Hematopoietic multipotent progenitor cell treated with erythropoietin and hydrocortisone succinate and interleukin-3 and kit ligand, for 17 days (in vitro differentiated cells): Measurements from ENCODE around the gene SLK.

Experiments used
- DNase-seq: peaks from one replicate; pipeline ENCODE4 v3.0.0-alpha.2; 2015; ENCODE audit warnings: low spot score

Gene SLK

DNA sequence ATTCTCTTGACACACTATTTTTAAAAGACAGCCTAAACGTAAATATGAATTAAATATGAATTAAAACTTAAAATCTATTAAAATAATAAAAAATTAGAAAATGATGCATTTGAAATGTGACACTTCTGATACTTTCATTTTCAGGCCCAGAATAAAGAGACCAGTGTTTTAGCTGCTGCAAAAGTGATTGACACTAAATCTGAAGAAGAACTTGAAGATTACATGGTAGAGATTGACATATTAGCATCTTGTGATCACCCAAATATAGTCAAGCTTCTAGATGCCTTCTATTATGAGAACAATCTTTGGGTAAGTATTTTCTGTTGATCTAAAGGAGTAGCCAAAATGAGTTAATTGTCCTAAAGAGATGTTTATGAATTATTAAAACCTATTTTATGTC lies 23.6 kb downstream of the SLK start:
- DNase-seq, result no peak

DNA sequence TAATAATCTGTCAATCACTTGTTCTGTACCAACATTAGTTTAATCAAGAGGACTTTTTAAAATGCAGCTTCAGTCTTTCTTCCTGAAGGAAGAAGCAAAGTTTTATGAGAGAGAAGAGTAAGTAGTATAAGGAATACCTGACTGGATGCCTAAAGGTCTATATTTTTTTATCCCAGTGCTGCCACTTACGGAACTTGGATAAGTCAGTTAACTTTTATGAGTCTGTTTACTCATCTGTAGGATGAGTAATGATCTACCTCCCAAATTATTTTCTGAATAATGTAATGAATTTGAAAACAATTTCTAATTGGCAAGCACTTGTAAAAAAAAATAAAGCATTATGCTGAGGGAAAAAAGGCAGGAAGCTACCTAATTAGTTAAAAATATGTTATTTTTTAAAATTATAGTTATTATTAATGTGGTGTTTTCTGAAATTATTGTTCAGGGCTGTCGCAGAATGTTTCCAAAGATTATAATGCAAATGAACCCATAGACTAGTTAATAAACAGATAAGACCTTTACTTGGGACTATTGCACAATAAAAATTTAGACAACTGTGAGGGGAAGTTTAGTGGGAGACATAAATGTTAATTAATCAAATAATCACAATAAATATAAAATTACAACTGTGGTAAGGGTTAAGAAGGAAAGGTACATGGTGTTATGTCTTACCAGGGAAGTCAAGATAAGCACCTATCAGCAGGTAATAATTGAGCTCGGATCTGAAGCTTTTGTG lies 24.6 kb downstream of the SLK start:
- DNase-seq, result no peak

DNA sequence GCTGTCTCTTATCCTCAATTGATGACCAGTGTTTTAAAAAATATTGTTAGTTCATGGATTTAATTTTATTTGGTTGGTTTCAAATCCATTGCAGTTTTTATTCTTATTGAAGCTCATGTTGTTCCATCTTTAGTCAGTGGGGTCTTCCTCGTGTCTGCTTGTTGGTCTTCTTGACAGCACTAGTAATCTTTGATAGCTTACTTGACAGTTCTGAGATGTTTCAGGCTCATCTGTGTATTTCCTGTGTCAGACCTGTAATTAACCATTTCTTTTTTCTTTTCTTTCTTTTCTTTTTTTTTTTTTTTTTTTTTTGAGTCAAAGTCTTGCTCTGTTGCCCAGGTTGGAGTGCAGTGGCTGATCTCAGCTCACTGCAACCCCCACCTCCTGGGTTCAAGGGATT lies 28.2 kb downstream of the SLK start:
- no peak for DNase-seq

DNA sequence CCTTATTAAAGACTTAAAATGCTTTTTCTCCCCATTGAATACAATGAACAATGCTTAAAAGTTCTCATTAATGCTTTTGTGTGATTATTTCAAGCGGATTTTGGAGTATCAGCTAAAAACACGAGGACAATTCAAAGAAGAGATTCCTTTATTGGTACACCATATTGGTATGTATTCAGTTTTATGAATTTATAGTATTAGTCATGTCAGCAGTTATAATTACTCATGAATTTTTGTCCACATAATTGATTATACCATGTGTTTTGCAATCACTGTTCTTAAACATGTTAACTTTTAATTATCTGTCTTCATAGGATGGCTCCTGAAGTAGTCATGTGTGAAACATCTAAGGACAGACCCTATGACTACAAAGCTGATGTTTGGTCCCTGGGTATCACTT lies 31.9 kb downstream of the SLK start:
- DNase-seq, result no peak

- no peak for DNase-seq
Measured at GRCh38 chr10:104002911-104003310, 36.0 kb downstream of the SLK start.

DNA sequence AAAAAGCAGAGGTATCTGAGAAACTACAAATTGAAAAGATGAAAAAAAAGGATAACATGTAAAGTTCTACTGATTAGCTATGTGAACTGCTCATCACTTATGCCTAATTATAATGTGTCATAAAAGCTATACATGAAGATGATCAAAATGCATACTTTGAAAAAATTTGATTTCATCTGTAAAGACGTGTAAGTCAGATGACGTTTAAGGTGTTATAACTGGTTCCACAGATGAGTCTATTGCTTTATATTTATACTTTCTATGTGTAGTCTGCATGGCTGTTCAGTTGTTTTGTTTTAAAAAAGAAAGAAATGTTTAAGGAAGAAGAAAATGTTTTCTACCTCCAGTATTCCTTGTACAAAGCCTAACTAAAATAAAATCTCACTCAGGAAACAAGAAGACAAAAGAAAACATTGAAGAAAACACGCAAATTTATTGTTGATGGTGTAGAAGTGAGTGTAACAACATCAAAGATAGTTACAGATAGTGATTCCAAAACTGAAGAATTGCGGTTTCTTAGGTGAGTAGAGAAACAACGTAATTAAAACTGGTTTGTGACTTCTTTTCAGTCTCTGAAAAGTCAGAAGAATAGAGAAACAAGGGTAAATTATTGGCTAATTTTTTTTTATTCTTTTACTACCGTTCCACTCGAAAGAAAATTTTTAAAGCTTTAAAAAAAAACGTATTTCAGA lies 38.4 kb downstream of the SLK start:
- DNase-seq, result no peak

- no peak for DNase-seq
Measured at GRCh38 chr10:104011904-104012303, 45.0 kb downstream of the SLK start.

DNA sequence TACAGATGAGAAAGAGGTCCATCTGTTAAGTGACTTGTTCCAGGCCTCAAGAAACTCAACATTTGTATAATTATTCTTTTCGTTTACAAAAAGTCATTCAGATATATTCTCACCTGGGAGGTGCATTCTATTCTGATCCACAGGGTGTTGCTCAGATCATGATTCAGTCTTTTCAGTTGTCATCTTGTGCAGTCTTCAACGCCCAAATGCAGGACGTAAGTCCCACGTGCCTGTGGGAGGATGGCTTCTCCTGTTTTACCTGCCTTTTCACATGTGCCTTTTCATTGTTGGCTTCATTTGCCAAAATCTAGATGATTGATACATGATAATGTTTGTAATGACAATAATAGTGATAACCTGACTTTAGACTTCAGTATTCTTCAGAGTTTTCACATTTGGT lies 46.5 kb downstream of the SLK start:
- DNase-seq, result no peak

DNA sequence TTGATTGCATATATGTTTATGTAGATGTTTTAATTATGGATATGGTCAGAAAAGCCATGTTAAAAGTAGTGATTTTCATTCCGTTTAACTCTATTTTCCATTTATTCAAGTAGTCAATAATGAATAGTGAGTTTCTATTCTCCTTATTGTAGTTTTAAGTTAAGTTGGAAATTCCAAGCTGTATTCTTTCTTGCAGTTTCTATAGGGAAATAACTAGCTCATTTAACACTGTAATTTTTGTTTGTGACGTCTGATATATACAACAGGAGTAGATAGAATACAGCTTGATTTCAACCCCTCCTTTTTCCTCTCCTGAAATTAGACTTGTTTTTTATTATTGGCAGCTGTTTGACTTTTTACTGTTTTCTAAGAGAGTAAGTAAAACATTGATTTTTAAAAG lies 47.2 kb downstream of the SLK start:
- DNase-seq, result no peak

DNA sequence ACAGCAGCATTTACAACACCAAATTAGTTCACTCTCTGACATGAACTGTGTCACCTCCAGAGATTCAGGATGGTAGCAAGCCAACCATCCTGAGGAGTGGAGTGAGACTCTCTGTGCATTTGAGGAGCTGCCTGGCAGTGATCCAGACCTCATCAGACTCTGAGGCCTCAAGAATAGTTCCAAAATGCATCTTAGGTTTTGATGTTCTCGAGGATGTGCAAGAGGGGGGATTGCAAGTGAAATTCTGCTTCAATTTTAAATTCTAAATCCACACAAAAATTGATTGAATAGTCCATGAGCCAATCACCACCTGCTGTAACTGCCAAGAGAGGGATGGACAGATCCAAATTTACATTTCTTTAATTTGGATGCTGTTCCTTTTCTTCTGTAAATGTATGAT lies 49.7 kb downstream of the SLK start:
- no peak for DNase-seq

- no peak for DNase-seq
Measured at GRCh38 chr10:104018471-104018870, 51.5 kb downstream of the SLK start.

DNA sequence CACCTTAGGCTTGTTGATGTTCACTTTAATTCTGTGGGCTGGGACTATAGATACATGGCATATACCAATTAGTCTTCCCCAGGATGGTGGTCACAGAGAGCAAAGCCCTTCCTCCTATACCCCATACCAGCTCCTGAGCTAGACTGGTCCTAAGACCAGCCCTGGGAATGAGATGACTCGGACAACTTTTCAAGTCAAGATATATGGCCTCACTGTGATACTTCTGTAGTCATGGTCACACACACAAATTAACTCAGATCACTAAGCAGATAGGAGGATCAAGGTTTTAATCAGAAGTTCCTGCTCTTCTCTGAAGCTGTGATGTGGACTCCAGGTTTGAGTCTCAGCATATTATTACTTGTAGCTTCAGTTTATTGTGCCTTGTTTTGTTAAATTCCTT lies 53.1 kb downstream of the SLK start:
- DNase-seq, result no peak

DNA sequence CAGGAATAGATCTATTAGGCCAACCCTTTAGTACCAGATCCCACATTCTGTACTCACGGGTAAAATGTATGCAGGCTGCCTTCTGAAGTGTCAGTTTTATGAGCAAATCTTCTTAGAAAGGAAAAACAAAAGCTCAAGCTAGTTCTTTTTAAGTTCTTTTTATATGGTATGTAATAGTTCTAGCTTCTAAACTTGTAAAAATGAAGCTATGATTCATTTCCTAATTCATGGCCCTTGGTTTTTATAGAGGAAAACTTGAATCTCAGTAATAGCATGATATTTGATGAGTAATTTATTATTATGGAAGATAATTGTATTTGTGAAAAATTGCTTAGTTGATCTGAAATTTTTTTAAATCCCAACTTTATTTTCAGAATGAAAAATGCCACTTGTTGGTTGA lies 54.3 kb downstream of the SLK start:
- no peak for DNase-seq

GRCh38 chr10:104022026-104022425 lies 55.1 kb downstream of the SLK start:
- no peak for DNase-seq

DNA sequence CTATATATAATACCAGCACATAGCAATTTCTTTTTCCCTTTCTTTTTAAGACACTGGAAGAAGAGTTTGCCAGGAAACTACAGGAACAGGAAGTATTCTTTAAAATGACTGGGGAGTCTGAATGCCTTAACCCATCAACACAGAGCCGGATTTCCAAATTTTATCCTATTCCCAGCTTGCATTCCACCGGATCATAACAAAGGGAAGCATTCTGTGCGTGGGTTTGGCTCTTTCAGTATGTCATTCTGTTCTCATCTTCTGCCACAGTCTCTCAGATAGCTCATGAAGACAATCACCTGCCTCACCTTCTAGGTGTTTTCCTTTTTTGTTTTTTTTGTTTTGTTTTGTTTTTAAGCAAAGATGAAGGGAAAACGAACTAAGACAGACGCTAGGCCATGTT lies 58.6 kb downstream of the SLK start:
- DNase-seq, result no peak

- no peak for DNase-seq
Measured at GRCh38 chr10:104026762-104027161, 59.8 kb downstream of the SLK start.

DNA sequence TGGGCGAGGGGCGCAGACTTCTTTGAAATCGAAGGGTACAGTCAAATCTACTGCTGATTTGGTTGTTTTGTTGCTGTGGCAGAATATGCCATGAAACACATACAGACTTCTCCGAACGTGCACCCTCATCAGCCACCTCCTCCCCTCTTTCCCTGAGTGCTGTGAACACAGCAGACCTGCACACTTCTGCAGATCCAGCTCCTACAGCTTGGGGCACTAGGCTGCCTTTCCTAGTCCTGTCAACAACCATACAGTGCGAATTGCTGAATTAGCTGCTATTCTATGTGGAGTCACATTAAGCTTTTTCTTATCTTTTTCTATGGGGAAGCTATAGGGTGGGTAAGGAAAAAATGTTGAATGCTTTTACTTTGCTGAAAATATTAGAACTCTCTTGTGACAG lies 61.2 kb downstream of the SLK start:
- DNase-seq, result no peak

- DNase-seq, result no peak
Measured at GRCh38 chr10:104028823-104029520, 62.0 kb downstream of the SLK start.

GRCh38 chr10:104029521-104029860 lies 62.6 kb downstream of the SLK start:
- no peak for DNase-seq

DNA sequence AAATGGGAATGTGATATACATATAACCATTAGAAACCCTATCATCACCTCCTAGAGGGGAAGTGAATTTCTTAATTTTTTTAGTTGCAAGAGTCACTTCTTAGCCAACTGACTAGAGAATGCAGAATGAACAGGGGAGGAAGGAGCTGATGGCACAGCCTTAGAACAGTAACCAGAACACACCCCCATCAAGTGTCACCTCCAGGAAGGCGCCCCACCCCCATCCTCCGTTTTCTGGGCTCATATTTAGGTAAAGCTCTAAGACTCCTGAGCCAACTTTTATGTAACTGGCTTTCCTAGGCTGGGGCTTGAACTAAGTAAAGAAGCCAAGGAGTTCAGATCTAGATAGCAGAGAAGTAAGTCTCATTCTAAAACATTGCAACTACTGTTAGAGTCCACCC lies 64.7 kb downstream of the SLK start:
- DNase-seq, result no peak

GRCh38 chr10:104032144-104032775 lies 65.3 kb downstream of the SLK start:
- no peak for DNase-seq

DNA sequence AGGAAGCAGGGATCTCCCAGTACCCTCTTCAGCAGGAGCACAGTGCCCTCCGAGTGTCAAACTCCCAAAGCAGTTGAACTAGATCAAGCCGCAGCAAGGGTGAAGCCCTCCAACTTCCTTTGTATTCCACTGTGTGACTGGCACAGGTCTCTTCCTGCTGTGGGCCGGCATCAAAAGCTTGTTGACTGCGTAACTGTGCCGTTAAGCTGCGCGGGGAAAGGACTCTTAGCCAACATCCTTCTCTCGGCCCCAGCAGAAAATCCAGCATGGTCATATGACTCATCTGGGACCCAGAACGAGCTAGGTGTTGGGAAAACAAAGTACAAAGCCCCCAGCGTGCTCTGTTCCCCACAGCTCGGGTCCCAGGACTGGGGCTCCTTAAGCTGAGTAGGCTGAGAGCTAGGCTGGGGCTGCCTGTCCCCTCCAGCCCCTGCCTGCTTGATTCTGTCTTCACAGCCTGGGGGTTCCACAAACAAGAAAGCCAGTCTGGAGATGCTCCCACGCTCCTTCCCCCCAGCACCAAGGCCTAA lies 66.5 kb downstream of the SLK start:
- no peak for DNase-seq

DNA sequence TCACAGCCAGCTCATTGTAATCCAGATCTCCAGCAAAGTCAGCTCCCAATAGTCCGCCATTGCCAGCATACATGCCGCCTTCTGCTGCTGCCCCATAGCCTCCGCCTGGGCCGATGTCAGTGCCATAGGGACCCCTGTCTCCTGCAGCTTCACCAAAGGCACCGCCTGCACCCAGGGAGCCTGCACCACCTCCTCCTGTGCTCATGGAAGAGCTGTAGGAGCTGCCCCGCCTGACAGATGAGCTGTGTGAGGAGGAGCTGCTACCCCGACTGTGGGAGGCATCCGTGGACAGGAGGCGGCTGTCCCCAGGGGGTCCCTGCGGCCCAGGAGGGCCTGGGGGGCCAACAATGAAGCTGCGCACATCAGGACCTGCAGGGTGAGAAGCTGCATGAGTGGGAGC lies 67.0 kb downstream of the SLK start:
- DNase-seq, result no peak
